Activated CD4-positive, alpha-beta T cell treated with anti-CD3 and anti-CD28 coated beads, Interleukin-2, amount 50 U/mL, for 48 hours (primary cell): Measurements from ENCODE around the gene TAF5L.
"Not testable (repeated sequence)": the region's sequence is repeated elsewhere in the genome, so short reads cannot be mapped to it uniquely, and the experiment has no call there.

Experiments
- DNase-seq, 2 experiments: peaks; one replicate each; pipeline ENCODE4 v3.0.0-alpha.2; 2020

TAF5L gene

GRCh38 chr1:229641306-229641705 lies 15.4 kb upstream of the TAF5L start:
- DNase-seq = no peak

- DNase-seq = no peak
Observed at GRCh38 chr1:229640455-229640854, 14.5 kb upstream of the TAF5L start.

- DNase-seq = no peak
Observed at GRCh38 chr1:229637746-229638145, 11.8 kb upstream of the TAF5L start.

- no peak for DNase-seq
Observed at GRCh38 chr1:229636042-229636441, 10.1 kb upstream of the TAF5L start.

GRCh38 chr1:229631966-229632365 lies 6.0 kb upstream of the TAF5L start:
- no peak for DNase-seq

GRCh38 chr1:229631148-229631547 lies 5.2 kb upstream of the TAF5L start:
- DNase-seq = no peak

GRCh38 chr1:229629261-229629660 lies 3.3 kb upstream of the TAF5L start:
- DNase-seq = no peak

- no peak for DNase-seq
Observed at GRCh38 chr1:229627003-229627402, 1.1 kb upstream of the TAF5L start.

GRCh38 chr1:229625071-229625914 lies 629 bp downstream of the TAF5L start:
- DNase-seq = peak; percentile 53 to 67

- no peak for DNase-seq
Observed at GRCh38 chr1:229624521-229625070, 1.3 kb downstream of the TAF5L start.

- DNase-seq = no peak
Observed at GRCh38 chr1:229623838-229624237, 2.1 kb downstream of the TAF5L start.

- no peak for DNase-seq
Observed at GRCh38 chr1:229623225-229623624, 2.7 kb downstream of the TAF5L start.

GRCh38 chr1:229622641-229623120 lies 3.2 kb downstream of the TAF5L start:
- DNase-seq = not testable (repeated sequence)

- no peak for DNase-seq
Observed at GRCh38 chr1:229621663-229622062, 4.3 kb downstream of the TAF5L start.

- no peak for DNase-seq
Observed at GRCh38 chr1:229620876-229621275, 5.0 kb downstream of the TAF5L start.

GRCh38 chr1:229619614-229620013 lies 6.3 kb downstream of the TAF5L start:
- DNase-seq = no peak

- no peak for DNase-seq
Observed at GRCh38 chr1:229619002-229619401, 6.9 kb downstream of the TAF5L start.

- DNase-seq = no peak
Observed at GRCh38 chr1:229617351-229618100, 8.4 kb downstream of the TAF5L start.

GRCh38 chr1:229614701-229615100 lies 11.2 kb downstream of the TAF5L start:
- no peak for DNase-seq

GRCh38 chr1:229613938-229614337 lies 12.0 kb downstream of the TAF5L start:
- no peak for DNase-seq

GRCh38 chr1:229608590-229608989 lies 17.3 kb downstream of the TAF5L start:
- DNase-seq = no peak

GRCh38 chr1:229607370-229607769 lies 18.6 kb downstream of the TAF5L start:
- no peak for DNase-seq

GRCh38 chr1:229603371-229604005 lies 22.4 kb downstream of the TAF5L start:
- no peak for DNase-seq
